Measurements from ENCODE around the gene AGMAT. TPM values are rescaled to one million over a fixed set of nuclear protein-coding genes. Genes with fewer than 3 reads are reported as not detected.

AGMAT gene
- total and polyA plus RNA-seq, 8 donors, result 0.28 to 1.0 (median 0.50) TPM

DNA sequence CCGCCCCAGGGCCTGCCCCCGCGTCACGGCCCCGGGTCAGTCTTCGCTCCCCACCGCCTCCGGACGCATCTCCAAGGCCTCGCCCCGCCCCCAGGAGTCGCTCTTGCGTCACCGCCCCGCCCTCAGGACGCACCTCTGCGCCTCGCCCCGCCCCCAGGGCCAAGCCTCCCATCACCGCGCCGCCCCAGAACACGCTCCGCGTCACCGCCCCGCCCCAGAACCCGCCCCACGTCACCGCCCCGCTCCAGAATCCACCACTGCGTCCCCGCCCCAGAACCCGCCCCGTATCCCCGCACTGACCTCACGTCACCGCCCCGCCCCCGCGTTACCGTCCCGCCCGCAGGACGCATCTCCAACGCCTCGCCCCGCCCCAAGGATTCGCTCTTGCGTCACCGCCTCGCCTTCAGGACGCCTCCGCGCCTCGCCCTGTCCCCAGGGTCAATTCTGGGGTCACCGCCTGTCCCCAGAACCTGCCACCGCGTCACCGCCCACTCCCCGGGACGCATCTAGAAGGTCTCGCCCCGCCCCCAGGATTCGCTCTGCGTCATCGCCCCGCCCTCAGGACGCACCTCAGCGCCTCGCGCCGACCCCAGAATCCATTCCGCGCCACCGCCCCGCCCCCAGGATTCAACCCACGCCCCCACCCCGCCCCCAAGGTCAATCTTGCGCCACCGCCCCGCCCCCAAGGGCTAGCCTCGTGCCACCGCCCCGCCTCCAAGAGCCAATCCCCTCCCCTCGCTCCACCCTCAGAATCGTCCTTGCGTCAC lies 60.4 kb downstream of the AGMAT start:
- H3K4me1 ChIP-seq, result peaks cover 19 to 28% (median 22%) of the 10 kb centered on the region in 3 donors
- 1 to 2% methylated on average over 40 to 87 of the region's 88 CpGs for WGBS, 2 donors
- intact Hi-C loops (cut with DNase I), result no loop called here

GRCh38 chr1:15524021-15524282 lies 60.9 kb downstream of the AGMAT start, which contains the start of gene CASP9:
TSS of gene CASP9 (minus strand) at chr1:15524215. CDS start at chr1:15524200, 15 bp downstream.
- WGBS, 2 donors, result 1% methylated on average over 22 to 27 of the region's 27 CpGs
- no peaks in the 10 kb centered on the region for H3K9me3 ChIP-seq
- no peak for ATAC-seq
- no peak for TF ChIP-seq CTCF (IDR thresholded peaks at IDR 0.05)
- H3K36me3 ChIP-seq, result no peaks in the 10 kb centered on the region
- intact Hi-C loops (cut with DNase I), result no loop called here
- DNase-seq, result no peak
- H3K4me1 ChIP-seq, result peaks cover 19 to 28% (median 22%) of the 10 kb centered on the region in 3 donors
- H3K27ac ChIP-seq, result peak within 1 kb of the TSS; percentile 91 to 97 (median 96)
- FAIRE-seq, result no peak
- no peaks in the 10 kb centered on the region for H3K27me3 ChIP-seq
- H3K4me3 ChIP-seq, result peak within 1 kb of the TSS; percentile 60 to 89 (median 66)

More for the DNA sequence above, 60.4 kb downstream of the AGMAT start:
- Histone ChIP-seq H3K36me3 (no peaks in the 10 kb centered on the region), H3K27ac (peak overlapping the region; percentile 91 to 97 (median 96)), H3K27me3 (no peaks in the 10 kb centered on the region), H3K4me3 (peak overlapping the region; percentile 60 to 71 (median 66)), H3K9me3 (no peaks in the 10 kb centered on the region)
- peak; percentile 65 to 74 (median 66) for ATAC-seq
- no peak for TF ChIP-seq CTCF (IDR thresholded peaks at IDR 0.05)
- DNase-seq, result peak; percentile 99 to 100 (median 100)
- no peak for FAIRE-seq

DNA sequence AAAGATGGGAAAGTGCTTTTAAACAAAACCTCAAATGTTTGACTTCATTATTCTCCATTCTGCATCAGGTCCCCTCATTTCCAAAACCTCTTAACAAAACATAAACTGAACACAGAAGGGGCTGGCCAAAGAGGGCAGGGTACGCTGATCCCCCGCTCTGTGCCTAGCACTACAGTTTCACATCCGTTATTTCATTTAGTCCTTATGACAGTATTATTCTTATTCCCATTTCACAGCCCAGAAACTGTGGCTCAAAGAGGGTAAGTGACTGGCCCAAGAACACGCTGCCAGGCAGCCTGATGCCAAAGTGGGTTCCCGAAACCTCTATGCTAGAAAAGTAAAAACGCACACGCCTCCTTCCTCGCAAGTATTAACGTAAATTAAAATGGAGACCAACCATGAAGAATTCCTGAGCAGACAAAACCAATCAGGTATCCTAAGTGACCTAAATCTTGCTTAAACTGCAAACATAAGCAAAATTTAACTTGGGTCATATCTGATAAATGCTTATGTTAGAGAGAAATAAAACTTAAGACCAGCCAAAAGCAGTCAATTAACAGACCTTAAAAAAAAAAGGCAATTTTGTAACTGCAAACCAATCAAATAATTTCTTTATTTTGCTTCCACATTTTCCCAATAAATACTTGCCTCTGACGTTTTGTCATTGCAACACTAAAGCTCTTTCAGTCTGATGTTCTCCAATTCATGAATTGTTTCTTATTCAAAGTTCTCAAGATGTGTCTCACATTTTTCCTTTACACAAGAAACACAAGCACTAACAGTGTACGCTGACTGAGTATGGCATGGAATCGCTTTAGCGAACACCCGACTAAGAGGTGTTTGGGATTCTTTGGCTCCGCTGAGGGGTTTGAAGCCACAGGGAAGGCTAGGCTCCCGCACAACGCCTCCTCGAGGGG lies 61.5 kb downstream of the AGMAT start:
- peak overlapping the region; percentile 60 to 71 (median 66) for H3K4me3 ChIP-seq
- no peaks in the 10 kb centered on the region for H3K9me3 ChIP-seq
- intact Hi-C loops (cut with DNase I), result no loop called here
- peaks cover 16 to 27% (median 19%) of the 10 kb centered on the region in 3 donors for H3K4me1 ChIP-seq
- ATAC-seq, result no peak
- TF ChIP-seq CTCF (IDR thresholded peaks at IDR 0.05), result no peak
- peak overlapping the region; percentile 84 to 96 (median 93) for H3K27ac ChIP-seq
- no peak for FAIRE-seq
- H3K36me3 ChIP-seq, result no peaks in the 10 kb centered on the region
- H3K27me3 ChIP-seq, result no peaks in the 10 kb centered on the region
- 30 to 32% methylated on average over 18 of the region's 18 CpGs for WGBS, 2 donors
- DNase-seq, result peak in 1 of 6 donors; percentile 36

- intact Hi-C loops (cut with DNase I), result no loop called here
- DNase-seq (peak in 1 of 6 donors; percentile 24), ATAC-seq (no peak), FAIRE-seq (no peak)
- no peak for TF ChIP-seq CTCF (IDR thresholded peaks at IDR 0.05)
- 98 to 100% methylated on average over 4 of the region's 4 CpGs for WGBS, 2 donors
- Histone ChIP-seq H3K27ac (no peak overlapping the region), H3K4me3 (no peak overlapping the region), H3K27me3 (no peaks in the 10 kb centered on the region), H3K36me3 (no peaks in the 10 kb centered on the region), H3K4me1 (peaks cover 8 to 18% (median 14%) of the 10 kb centered on the region in 3 donors), H3K9me3 (no peaks in the 10 kb centered on the region)
These were observed 62.3 kb downstream of the AGMAT start for GRCh38 chr1:15522551-15522950.

Other genes with a start within 250 kb of the AGMAT start
- 10 to 100 TPM; 35.9 to 43.6 (median 38.8) TPM for gene EFHD2, start 175.2 kb downstream of the AGMAT start, total RNA-seq
- gene EFHD2, start 175.2 kb downstream of the AGMAT start, polyA plus RNA-seq, result 10 to 100 TPM; 30.5 to 47.4 TPM
- over 10,000 TPM in 1 of 6 donors, 1,000 to 10,000 TPM in 5; 7,866 to 13,867 (median 8,408) TPM for gene CTRC, start 146.6 kb downstream of the AGMAT start, total RNA-seq
- 1,000 to 10,000 TPM; 3,972 to 5,613 TPM for gene CTRC, start 146.6 kb downstream of the AGMAT start, polyA plus RNA-seq
- over 10,000 TPM in 2 of 6 donors, 1,000 to 10,000 TPM in 3, 100 to 1,000 TPM in 1; 360 to 20,184 (median 5,030) TPM for gene CELA2A, start 128.3 kb downstream of the AGMAT start, total RNA-seq
- 1,000 to 10,000 TPM; 2,295 to 3,502 TPM for gene CELA2A, start 128.3 kb downstream of the AGMAT start, polyA plus RNA-seq
- 1,000 to 10,000 TPM in 2 of 6 donors, 100 to 1,000 TPM in 4; 310 to 2,290 (median 800) TPM for gene CELA2B, start 108.9 kb downstream of the AGMAT start, total RNA-seq
- 100 to 1,000 TPM; 186 to 203 TPM for gene CELA2B, start 108.9 kb downstream of the AGMAT start, polyA plus RNA-seq
- 10 to 100 TPM in 1 of 6 donors, 1 to 10 TPM in 5; 6.6 to 16.3 (median 8.4) TPM for gene CASP9, start 60.8 kb downstream of the AGMAT start, total RNA-seq
- gene CASP9, start 60.8 kb downstream of the AGMAT start, polyA plus RNA-seq, result 10 to 100 TPM; 18.5 to 32.0 TPM
- 10 to 100 TPM in 3 of 6 donors, 1 to 10 TPM in 3; 8.7 to 16.2 (median 10.2) TPM for gene DNAJC16, start 58.2 kb downstream of the AGMAT start, total RNA-seq
- gene DNAJC16, start 58.2 kb downstream of the AGMAT start, polyA plus RNA-seq, result 1 to 10 TPM; 5.0 to 6.3 TPM
- 10 to 100 TPM; 12.5 to 17.8 (median 16.3) TPM for gene DDI2, start 32.4 kb upstream of the AGMAT start, total RNA-seq
- gene DDI2, start 32.4 kb upstream of the AGMAT start, polyA plus RNA-seq, result 1 to 10 TPM; 4.7 to 7.0 TPM
- 10 to 100 TPM; 22.9 to 39.6 (median 29.4) TPM for gene PLEKHM2, start 99.3 kb upstream of the AGMAT start, total RNA-seq
- gene PLEKHM2, start 99.3 kb upstream of the AGMAT start, polyA plus RNA-seq, result 10 to 100 TPM; 33.6 to 35.1 TPM
- 1 to 10 TPM in 5 of 6 donors, under 1 TPM in 1; 0.57 to 1.9 (median 1.8) TPM for gene SLC25A34, start 151.2 kb upstream of the AGMAT start, total RNA-seq
- 1 to 10 TPM; 6.1 to 6.9 TPM for gene SLC25A34, start 151.2 kb upstream of the AGMAT start, polyA plus RNA-seq
- not detected for gene TMEM82, start 157.4 kb upstream of the AGMAT start, total RNA-seq
- not detected for gene TMEM82, start 157.4 kb upstream of the AGMAT start, polyA plus RNA-seq
- 10 to 100 TPM; 22.2 to 61.5 (median 29.4) TPM for gene FBLIM1, start 173.7 kb upstream of the AGMAT start, total RNA-seq
- 10 to 100 TPM; 20.4 to 36.8 TPM for gene FBLIM1, start 173.7 kb upstream of the AGMAT start, polyA plus RNA-seq
- under 1 TPM; 0.35 to 0.87 (median 0.61) TPM for gene UQCRHL, start 222.6 kb upstream of the AGMAT start, total RNA-seq
- gene UQCRHL, start 222.6 kb upstream of the AGMAT start, polyA plus RNA-seq, result 1 to 10 TPM; 1.3 to 1.5 TPM